NOMO-1 treated with DMSO at 0.1 percent for 48 hours (cell line): Measurements from ENCODE around the gene AXIN2.
"Not testable (repeated sequence)": the region's sequence is repeated elsewhere in the genome, so short reads cannot be mapped to it uniquely, and the experiment has no call there.

Source experiments
- DNase-seq: peaks from one replicate; lab custom pipeline; 2025; ENCODE audit not compliant: unreplicated experiment; lab: John Stamatoyannopoulos, UW

AXIN2 gene

GRCh38 chr17:65485388-65486299 lies 75.8 kb downstream of the AXIN2 start:
- no peak for DNase-seq

GRCh38 chr17:65484405-65484804 lies 77.0 kb downstream of the AXIN2 start:
- not testable (repeated sequence) for DNase-seq

GRCh38 chr17:65483438-65483837 lies 78.0 kb downstream of the AXIN2 start:
- no peak for DNase-seq

- no peak for DNase-seq
Measured at GRCh38 chr17:65482201-65482600, 79.2 kb downstream of the AXIN2 start.

- DNase-seq, result no peak
Measured at GRCh38 chr17:65479282-65479681, 82.2 kb downstream of the AXIN2 start.
